ENCODE data around the gene GALNT7. TPM values are rescaled to one million over a fixed set of nuclear protein-coding genes. Genes with fewer than 3 reads are reported as not detected.

The GALNT7 gene
- total and polyA plus RNA-seq, 4 donors: 0.65 to 13.0 (median 2.1) TPM

DNA sequence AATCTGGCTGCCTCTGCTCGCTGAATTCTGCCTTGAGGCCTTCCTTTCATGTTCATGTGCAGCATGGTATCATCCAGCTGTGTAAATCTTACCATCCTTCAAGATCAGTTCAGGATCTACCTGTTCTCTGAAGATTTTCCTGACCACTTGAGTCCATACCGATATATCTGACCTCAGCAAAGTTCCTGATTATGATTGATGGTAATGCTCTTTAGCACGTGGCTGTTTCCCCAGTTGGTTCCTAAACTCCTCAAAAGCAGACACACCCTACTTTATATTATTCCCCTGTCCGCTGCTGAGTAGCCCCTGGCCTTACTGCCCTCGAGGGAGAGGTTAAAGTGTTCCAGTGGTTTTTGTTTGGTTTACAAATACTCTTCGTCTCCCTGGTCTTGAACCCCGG is 20.0 kb downstream of the GALNT7 start:
- 83% methylated on average over 7 of the region's 7 CpGs for WGBS
- TF ChIP-seq FOXA2 (IDR thresholded peaks at IDR 0.05) (no peak), FOXA1 (IDR thresholded peaks at IDR 0.05) (no peak), SP1 (IDR thresholded peaks at IDR 0.05) (no peak), EGR1 (IDR thresholded peaks at IDR 0.05; ENCODE audit: low read depth in 2 of 2) (no peak), RAD21 (IDR thresholded peaks at IDR 0.05) (no peak), TAF1 (conservative IDR thresholded peaks at IDR 0.05) (no peak), GABPA (IDR thresholded peaks at IDR 0.05 in 1 of 2, conservative IDR thresholded peaks at IDR 0.05 in 1 of 2) (no peak), HNF4A (conservative IDR thresholded peaks at IDR 0.05) (no peak), JUND (IDR thresholded peaks at IDR 0.05) (no peak)
- TF ChIP-seq, protein P1, sequence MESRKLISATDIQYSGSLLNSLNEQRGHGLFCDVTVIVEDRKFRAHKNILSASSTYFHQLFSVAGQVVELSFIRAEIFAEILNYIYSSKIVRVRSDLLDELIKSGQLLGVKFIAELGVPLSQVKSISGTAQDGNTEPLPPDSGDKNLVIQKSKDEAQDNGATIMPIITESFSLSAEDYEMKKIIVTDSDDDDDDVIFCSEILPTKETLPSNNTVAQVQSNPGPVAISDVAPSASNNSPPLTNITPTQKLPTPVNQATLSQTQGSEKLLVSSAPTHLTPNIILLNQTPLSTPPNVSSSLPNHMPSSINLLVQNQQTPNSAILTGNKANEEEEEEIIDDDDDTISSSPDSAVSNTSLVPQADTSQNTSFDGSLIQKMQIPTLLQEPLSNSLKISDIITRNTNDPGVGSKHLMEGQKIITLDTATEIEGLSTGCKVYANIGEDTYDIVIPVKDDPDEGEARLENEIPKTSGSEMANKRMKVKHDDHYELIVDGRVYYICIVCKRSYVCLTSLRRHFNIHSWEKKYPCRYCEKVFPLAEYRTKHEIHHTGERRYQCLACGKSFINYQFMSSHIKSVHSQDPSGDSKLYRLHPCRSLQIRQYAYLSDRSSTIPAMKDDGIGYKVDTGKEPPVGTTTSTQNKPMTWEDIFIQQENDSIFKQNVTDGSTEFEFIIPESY (IDR thresholded peaks at IDR 0.05): no peak
- TF ChIP-seq, protein P2, sequence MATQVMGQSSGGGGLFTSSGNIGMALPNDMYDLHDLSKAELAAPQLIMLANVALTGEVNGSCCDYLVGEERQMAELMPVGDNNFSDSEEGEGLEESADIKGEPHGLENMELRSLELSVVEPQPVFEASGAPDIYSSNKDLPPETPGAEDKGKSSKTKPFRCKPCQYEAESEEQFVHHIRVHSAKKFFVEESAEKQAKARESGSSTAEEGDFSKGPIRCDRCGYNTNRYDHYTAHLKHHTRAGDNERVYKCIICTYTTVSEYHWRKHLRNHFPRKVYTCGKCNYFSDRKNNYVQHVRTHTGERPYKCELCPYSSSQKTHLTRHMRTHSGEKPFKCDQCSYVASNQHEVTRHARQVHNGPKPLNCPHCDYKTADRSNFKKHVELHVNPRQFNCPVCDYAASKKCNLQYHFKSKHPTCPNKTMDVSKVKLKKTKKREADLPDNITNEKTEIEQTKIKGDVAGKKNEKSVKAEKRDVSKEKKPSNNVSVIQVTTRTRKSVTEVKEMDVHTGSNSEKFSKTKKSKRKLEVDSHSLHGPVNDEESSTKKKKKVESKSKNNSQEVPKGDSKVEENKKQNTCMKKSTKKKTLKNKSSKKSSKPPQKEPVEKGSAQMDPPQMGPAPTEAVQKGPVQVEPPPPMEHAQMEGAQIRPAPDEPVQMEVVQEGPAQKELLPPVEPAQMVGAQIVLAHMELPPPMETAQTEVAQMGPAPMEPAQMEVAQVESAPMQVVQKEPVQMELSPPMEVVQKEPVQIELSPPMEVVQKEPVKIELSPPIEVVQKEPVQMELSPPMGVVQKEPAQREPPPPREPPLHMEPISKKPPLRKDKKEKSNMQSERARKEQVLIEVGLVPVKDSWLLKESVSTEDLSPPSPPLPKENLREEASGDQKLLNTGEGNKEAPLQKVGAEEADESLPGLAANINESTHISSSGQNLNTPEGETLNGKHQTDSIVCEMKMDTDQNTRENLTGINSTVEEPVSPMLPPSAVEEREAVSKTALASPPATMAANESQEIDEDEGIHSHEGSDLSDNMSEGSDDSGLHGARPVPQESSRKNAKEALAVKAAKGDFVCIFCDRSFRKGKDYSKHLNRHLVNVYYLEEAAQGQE (IDR thresholded peaks at IDR 0.05): no peak
- TF ChIP-seq, protein P3, sequence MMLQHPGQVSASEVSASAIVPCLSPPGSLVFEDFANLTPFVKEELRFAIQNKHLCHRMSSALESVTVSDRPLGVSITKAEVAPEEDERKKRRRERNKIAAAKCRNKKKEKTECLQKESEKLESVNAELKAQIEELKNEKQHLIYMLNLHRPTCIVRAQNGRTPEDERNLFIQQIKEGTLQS (IDR thresholded peaks at IDR 0.05): no peak
- TF ChIP-seq, protein P4, sequence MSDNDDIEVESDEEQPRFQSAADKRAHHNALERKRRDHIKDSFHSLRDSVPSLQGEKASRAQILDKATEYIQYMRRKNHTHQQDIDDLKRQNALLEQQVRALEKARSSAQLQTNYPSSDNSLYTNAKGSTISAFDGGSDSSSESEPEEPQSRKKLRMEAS (IDR thresholded peaks at IDR 0.05): no peak

DNA sequence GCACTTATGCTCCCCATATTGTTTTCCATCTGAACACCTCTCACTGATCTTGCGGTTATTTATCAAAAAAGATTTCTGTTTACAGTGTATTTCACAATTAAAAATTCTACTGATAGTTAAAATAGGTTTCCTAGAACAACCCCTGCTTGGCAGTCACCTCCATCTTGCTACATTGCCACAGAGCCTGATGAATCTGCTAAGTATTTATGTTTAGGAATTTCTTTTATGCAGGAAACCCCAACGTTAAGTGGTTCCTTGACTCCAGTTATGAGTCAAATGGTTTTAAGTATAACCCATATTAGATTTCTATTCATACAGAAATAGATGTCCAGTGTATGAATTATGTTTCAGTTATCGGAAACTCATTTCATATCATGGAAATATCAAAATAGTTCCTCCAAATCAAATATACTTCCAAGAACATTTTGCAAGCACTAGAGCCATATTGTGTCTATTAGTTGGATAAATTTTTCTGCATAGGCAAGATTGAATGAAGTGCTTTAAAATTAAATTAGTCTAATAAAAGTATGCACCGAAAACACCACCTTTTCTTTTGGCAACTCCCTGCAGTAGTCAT is 20.6 kb downstream of the GALNT7 start:
- Histone ChIP-seq H3K4me3 (ENCODE audit: low read depth in 1 of 3, low read length in 3 of 3) (no peak overlapping the region), H3K27ac (ENCODE audit: low read depth in 1 of 2, low read length in 2 of 2) (no peak overlapping the region), H3K9ac (ENCODE audit: low read depth in 1 of 2, low read length in 2 of 2) (no peak overlapping the region), H3K4me1 (ENCODE audit: control insufficient read depth in 4 of 4, insufficient read depth in 4 of 4, low read length in 3 of 4) (no peaks in the 10 kb centered on the region), H3K9me3 (ENCODE audit: control insufficient read depth in 4 of 4, low read length in 3 of 4) (no peaks in the 10 kb centered on the region), H3K27me3 (ENCODE audit: control insufficient read depth in 4 of 4, insufficient read depth in 4 of 4, low read length in 3 of 4) (no peaks in the 10 kb centered on the region), H3K36me3 (ENCODE audit: control insufficient read depth in 4 of 4, insufficient read depth in 3 of 4, low read depth in 1 of 4, low read length in 3 of 4) (no peaks in the 10 kb centered on the region)
- 93% methylated on average over 4 of the region's 4 CpGs for WGBS
- DNase-seq (ENCODE audit: low spot score): no peak
- TF ChIP-seq, protein P1 (IDR thresholded peaks at IDR 0.05): no peak
- TF ChIP-seq GABPA (IDR thresholded peaks at IDR 0.05 in 1 of 2, conservative IDR thresholded peaks at IDR 0.05 in 1 of 2) (no peak), RXRA (IDR thresholded peaks at IDR 0.05) (no peak), YY1 (IDR thresholded peaks at IDR 0.05) (no peak)

More for the DNA sequence above, 20.0 kb downstream of the GALNT7 start:
- no peak for DNase-seq (ENCODE audit: low spot score)
- H3K27me3 ChIP-seq (ENCODE audit: control insufficient read depth in 4 of 4, insufficient read depth in 4 of 4, low read length in 3 of 4): no peaks in the 10 kb centered on the region
- H3K36me3 ChIP-seq (ENCODE audit: control insufficient read depth in 4 of 4, insufficient read depth in 3 of 4, low read depth in 1 of 4, low read length in 3 of 4): no peaks in the 10 kb centered on the region
- no peak overlapping the region for H3K27ac ChIP-seq (ENCODE audit: low read depth in 1 of 2, low read length in 2 of 2)
- H3K4me1 ChIP-seq (ENCODE audit: control insufficient read depth in 4 of 4, insufficient read depth in 4 of 4, low read length in 3 of 4): no peaks in the 10 kb centered on the region
- H3K9ac ChIP-seq (ENCODE audit: low read depth in 1 of 2, low read length in 2 of 2): no peak overlapping the region
- H3K9me3 ChIP-seq (ENCODE audit: control insufficient read depth in 4 of 4, low read length in 3 of 4): no peaks in the 10 kb centered on the region
- H3K4me3 ChIP-seq (ENCODE audit: low read depth in 1 of 3, low read length in 3 of 3): no peak overlapping the region
